Smooth muscle cell (in vitro differentiated cells): ENCODE measurements around the gene PRSS38. TPM values are rescaled to one million over a fixed set of nuclear protein-coding genes. Genes with fewer than 3 reads are reported as not detected.

Source experiments
- DNase-seq: peaks from one replicate; lab custom pipeline; 2025; ENCODE audit not compliant: unreplicated experiment; lab: John Stamatoyannopoulos, UW
- H2AFZ ChIP-seq: fragments of 200-600 bp; sonication (generic); 2 replicates; pipeline ENCODE4 v1.6.0; 2016; ENCODE audit warnings: antibody characterized with exemption, low read depth, mild to moderate bottlenecking
- H3F3A ChIP-seq: fragments of 200-600 bp; sonication (generic); 2 replicates; pipeline ENCODE4 v1.6.0; 2017; ENCODE audit warnings: antibody characterized with exemption, low read depth
- H3K27ac ChIP-seq: fragments of 200-600 bp; sonication (generic); 2 replicates; pipeline ENCODE4 v1.5.1; 2016; ENCODE audit warnings: low read depth, mild to moderate bottlenecking
- H3K27me3 ChIP-seq: fragments of 200-600 bp; sonication (generic); 2 replicates; pipeline ENCODE4 v1.6.1; 2016; ENCODE audit warnings: low read depth, mild to moderate bottlenecking
- H3K36me3 ChIP-seq: fragments of 200-600 bp; sonication (generic); 2 replicates; pipeline ENCODE4 v1.5.1; 2016; ENCODE audit warnings: low read depth
- H3K4me1 ChIP-seq: fragments of 200-600 bp; sonication (generic); 2 replicates; pipeline ENCODE4 v1.5.1; 2016; ENCODE audit warnings: low read depth
- H3K4me2 ChIP-seq: fragments of 200-600 bp; sonication (generic); 2 replicates; pipeline ENCODE4 v1.6.0; 2016; ENCODE audit warnings: mild to moderate bottlenecking
- H3K4me3 ChIP-seq: fragments of 200-600 bp; sonication (generic); 2 replicates; pipeline ENCODE4 v1.5.1; 2016; ENCODE audit warnings: mild to moderate bottlenecking
- H3K79me2 ChIP-seq: fragments of 200-600 bp; sonication (generic); 2 replicates; pipeline ENCODE4 v1.6.0; 2016; ENCODE audit warnings: low read depth, mild to moderate bottlenecking
- H3K9ac ChIP-seq: fragments of 200-600 bp; sonication (generic); 2 replicates; pipeline ENCODE4 v1.6.0; 2016; ENCODE audit warnings: low read depth
- H3K9me3 ChIP-seq: fragments of 200-600 bp; sonication (generic); replicated peaks from 2 replicates; pipeline ENCODE4 v1.5.1; 2016; ENCODE audit warnings: low read depth
- H4K20me1 ChIP-seq: fragments of 200-600 bp; sonication (generic); 2 replicates; pipeline ENCODE4 v1.6.0; 2016; ENCODE audit warnings: low read depth
- WGBS: methylation state at CpG from one replicate; pipeline ENCODE4 v1.1.7; 2016; ENCODE audit warnings: low lambda C conversion rate; 5-methylcytosine and 5-hydroxymethylcytosine counted together
- polyA plus RNA-seq: library from polyadenylated mRNA; unstranded; fragments of >200 nt; fragmentation: Nextera tagmentation; extraction: Ambion mirVana; gene quantifications from 2 replicates; pipeline ENCODE4 v1.2.1, GENCODE V29; 2016
- total RNA-seq: library from RNA; depleted of rRNA; stranded (reverse); fragments of >200 nt; gene quantifications from 2 replicates; pipeline ENCODE4 v1.2.3, GENCODE V29; 2014
- TF ChIP-seq, protein P1 (sequence below): fragments of 200-600 bp; sonication (generic); IDR thresholded peaks from 2 replicates; pipeline ENCODE4 v1.5.1; 2017; ENCODE audit warnings: borderline replicate concordance, mild to moderate bottlenecking, antibody characterized with exemption; ENCODE audit not compliant: insufficient read depth, poor library complexity, severe bottlenecking

The PRSS38 gene
- total and polyA plus RNA-seq, 2 experiments from 2014 or later = not detected

DNA sequence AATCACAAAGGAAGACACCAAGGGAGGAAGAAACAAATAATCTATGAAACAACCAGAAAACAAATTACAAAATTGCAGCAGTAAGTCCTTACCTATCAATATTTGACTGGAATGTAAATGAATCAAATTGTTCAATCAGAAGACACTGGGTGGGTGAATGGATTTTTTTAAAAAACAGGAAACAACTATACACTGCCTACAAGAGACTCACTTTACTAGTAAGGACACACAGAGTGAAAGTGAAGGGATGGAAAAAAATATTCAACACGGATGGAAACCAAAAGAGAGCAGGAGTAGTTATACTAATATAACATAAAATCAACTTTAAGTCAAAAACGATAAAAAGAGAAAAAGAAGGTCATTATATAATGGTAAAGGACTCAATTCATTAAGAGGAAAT lies 6.4 kb upstream of the PRSS38 start:
- Histone ChIP-seq H3F3A (no peaks in the 10 kb centered on the region), H3K79me2 (no peaks in the 10 kb centered on the region), H3K36me3 (no peaks in the 10 kb centered on the region), H3K4me3 (no peak overlapping the region), H3K27ac (no peak overlapping the region), H3K4me2 (no peak overlapping the region), H3K4me1 (no peaks in the 10 kb centered on the region), H3K9me3 (no peaks in the 10 kb centered on the region), H2AFZ (no peak overlapping the region), H4K20me1 (no peaks in the 10 kb centered on the region), H3K9ac (no peak overlapping the region), H3K27me3 (peaks cover 3% of the 10 kb centered on the region)
- WGBS = 84% methylated on average over 2 of the region's 2 CpGs
- TF ChIP-seq, protein P1, sequence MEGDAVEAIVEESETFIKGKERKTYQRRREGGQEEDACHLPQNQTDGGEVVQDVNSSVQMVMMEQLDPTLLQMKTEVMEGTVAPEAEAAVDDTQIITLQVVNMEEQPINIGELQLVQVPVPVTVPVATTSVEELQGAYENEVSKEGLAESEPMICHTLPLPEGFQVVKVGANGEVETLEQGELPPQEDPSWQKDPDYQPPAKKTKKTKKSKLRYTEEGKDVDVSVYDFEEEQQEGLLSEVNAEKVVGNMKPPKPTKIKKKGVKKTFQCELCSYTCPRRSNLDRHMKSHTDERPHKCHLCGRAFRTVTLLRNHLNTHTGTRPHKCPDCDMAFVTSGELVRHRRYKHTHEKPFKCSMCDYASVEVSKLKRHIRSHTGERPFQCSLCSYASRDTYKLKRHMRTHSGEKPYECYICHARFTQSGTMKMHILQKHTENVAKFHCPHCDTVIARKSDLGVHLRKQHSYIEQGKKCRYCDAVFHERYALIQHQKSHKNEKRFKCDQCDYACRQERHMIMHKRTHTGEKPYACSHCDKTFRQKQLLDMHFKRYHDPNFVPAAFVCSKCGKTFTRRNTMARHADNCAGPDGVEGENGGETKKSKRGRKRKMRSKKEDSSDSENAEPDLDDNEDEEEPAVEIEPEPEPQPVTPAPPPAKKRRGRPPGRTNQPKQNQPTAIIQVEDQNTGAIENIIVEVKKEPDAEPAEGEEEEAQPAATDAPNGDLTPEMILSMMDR = no peak
- no peak for DNase-seq

DNA sequence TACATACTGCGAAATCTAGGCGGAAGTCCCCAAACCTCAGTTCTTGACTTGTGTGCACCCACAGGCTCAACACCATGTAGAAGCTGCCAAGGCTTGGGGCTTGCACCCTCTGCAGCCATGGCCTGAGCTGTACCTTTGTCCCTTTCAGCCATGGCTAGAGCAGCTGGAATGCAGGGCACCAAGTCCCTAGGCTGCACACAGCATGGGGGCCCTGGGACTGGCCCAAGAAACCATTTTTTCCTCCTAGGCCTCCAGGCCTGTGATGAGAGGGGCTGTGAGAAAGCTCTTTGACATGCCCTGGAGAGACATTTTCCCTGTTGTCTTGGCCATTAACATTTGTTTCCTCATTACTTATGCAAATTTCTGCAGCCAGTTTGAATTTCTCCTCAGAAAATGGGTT lies 1.5 kb upstream of the PRSS38 start:
- Histone ChIP-seq H3K4me2 (no peak overlapping the region), H2AFZ (no peak overlapping the region), H3K4me3 (no peak overlapping the region), H4K20me1 (no peaks in the 10 kb centered on the region), H3K27me3 (no peaks in the 10 kb centered on the region), H3K27ac (no peak overlapping the region), H3K9ac (no peak overlapping the region), H3K9me3 (no peaks in the 10 kb centered on the region), H3K4me1 (no peaks in the 10 kb centered on the region), H3K79me2 (no peaks in the 10 kb centered on the region), H3F3A (no peaks in the 10 kb centered on the region), H3K36me3 (no peaks in the 10 kb centered on the region)
- TF ChIP-seq, protein P1 = no peak
- WGBS = 100% methylated on average over 2 of the region's 2 CpGs
- no peak for DNase-seq

DNA sequence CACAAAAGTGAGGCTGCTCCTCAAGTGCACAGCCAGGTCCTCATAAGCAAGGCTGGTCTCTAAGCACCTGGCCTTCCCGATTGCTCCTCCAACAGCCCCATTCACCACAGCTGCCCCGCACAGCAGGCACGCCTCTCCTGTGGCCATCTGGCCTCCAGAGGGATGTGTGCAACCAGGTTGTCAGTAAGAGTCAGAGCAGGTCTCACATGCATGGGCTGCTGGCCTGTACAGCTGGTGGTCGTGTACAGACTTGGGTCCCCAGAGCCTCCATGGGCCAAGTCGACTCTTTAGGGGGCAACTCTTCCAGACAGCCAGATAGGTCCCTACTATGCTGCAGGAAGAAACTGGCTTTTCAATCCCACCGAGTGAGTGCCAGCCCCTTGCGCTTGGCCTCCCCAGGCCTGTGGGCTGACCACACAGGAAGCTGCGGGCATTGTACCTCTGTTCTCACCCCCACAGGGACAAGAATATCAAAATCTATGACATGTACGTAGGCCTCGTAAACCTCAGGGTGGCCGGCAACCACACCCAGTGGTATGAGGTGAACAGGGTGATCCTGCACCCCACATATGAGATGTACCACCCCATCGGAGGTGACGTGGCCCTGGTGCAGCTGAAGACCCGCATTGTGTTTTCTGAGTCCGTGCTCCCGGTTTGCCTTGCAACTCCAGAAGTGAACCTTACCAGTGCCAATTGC lies 1.4 kb downstream of the PRSS38 start:
- no peak overlapping the region for H3K9ac ChIP-seq
- H3K4me3 ChIP-seq = no peak overlapping the region
- TF ChIP-seq, protein P1 = no peak
- peaks cover 4% of the 10 kb centered on the region for H3K9me3 ChIP-seq
- H3F3A ChIP-seq = no peaks in the 10 kb centered on the region
- 95% methylated on average over 16 of the region's 16 CpGs for WGBS
- DNase-seq = no peak
- H3K27ac ChIP-seq = no peak overlapping the region
- no peaks in the 10 kb centered on the region for H3K36me3 ChIP-seq
- no peak overlapping the region for H2AFZ ChIP-seq
- H3K4me2 ChIP-seq = no peak overlapping the region
- no peaks in the 10 kb centered on the region for H3K4me1 ChIP-seq
- no peaks in the 10 kb centered on the region for H4K20me1 ChIP-seq
- H3K27me3 ChIP-seq = no peaks in the 10 kb centered on the region
- no peaks in the 10 kb centered on the region for H3K79me2 ChIP-seq

DNA sequence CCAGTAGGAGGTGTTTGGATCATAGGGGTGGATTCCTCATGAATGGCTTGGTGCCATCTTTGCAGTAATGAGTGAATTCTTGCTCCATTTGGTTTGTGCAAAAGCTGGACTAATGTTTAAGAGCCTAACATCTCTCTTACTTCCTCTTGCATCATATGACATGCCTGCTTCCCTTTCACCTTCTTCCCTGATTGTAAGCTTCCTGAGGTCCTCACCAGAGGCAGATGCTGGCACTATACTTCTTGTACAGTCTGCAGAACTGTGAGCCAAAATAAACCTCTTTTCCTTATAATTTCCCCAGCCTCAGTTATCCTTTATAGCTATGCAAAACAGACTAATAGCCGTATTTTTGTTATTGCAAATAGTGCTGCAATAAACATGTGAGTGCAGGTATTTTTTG lies 8.1 kb downstream of the PRSS38 start:
- H3K4me1 ChIP-seq = no peaks in the 10 kb centered on the region
- H3K79me2 ChIP-seq = no peaks in the 10 kb centered on the region
- no peak overlapping the region for H3K4me3 ChIP-seq
- H3K27me3 ChIP-seq = peaks cover 3% of the 10 kb centered on the region
- H4K20me1 ChIP-seq = no peaks in the 10 kb centered on the region
- H3F3A ChIP-seq = no peaks in the 10 kb centered on the region
- H3K9ac ChIP-seq = no peak overlapping the region
- WGBS = 77% methylated on average over 1 of the region's 1 CpG
- TF ChIP-seq, protein P1 = no peak
- H3K4me2 ChIP-seq = no peak overlapping the region
- H3K36me3 ChIP-seq = no peaks in the 10 kb centered on the region
- DNase-seq = no peak
- H2AFZ ChIP-seq = no peak overlapping the region
- peaks cover 4% of the 10 kb centered on the region for H3K9me3 ChIP-seq
- H3K27ac ChIP-seq = no peak overlapping the region
